ENCODE measurements around the gene SEC22A. TPM values are rescaled to one million over a fixed set of nuclear protein-coding genes. Genes with fewer than 3 reads are reported as not detected.

The SEC22A gene
- total and polyA plus RNA-seq, 2 of the 13 experiments (the other 11 are each of a cell fraction or from before 2014, with no cell fraction given), result 14.1 to 17.3 TPM

Small RNA genes lying within 50 kb of the gene (microRNA-seq; reads per million reads assigned to microRNA genes)
- 1.2 reads per million for gene MIR7110

Other genes with a start within 250 kb of the SEC22A start
- not detected in 2 replicates for gene SEMA5B, start 174.2 kb upstream of the SEC22A start, total RNA-seq (2016; rRNA removed; fragmentation: Illumina TruSeq; extraction: Trizol)
- gene SEMA5B, start 174.2 kb upstream of the SEC22A start, polyA plus RNA-seq (2011; rRNA removed), result 0.04 TPM in 1 of 2 replicates, not detected in the other
- 19.5 and 51.3 TPM in 2 replicates for gene PDIA5, start 134.9 kb upstream of the SEC22A start, total RNA-seq (2016; rRNA removed; fragmentation: Illumina TruSeq; extraction: Trizol)
- gene PDIA5, start 134.9 kb upstream of the SEC22A start, polyA plus RNA-seq (2011; rRNA removed), result 65.3 and 74.3 TPM in 2 replicates
- not detected in 2 replicates for gene ADCY5, start 247.1 kb downstream of the SEC22A start, total RNA-seq (2016; rRNA removed; fragmentation: Illumina TruSeq; extraction: Trizol)
- not detected in 2 replicates for gene ADCY5, start 247.1 kb downstream of the SEC22A start, polyA plus RNA-seq (2011; rRNA removed)